ENCODE measurements around the gene MRC2.

The MRC2 gene

GRCh38 chr17:62653826-62654761, 26.6 kb downstream of the MRC2 start:
- H3K4me1 ChIP-seq (ENCODE audit: insufficient read depth, low read length) = peaks cover 13% of the 10 kb centered on the region; the same call in 1 of the 2 replicates
- no peaks in the 10 kb centered on the region for H3K36me3 ChIP-seq (ENCODE audit: insufficient read depth, low read length)

GRCh38 chr17:62655656-62656055, 28.2 kb downstream of the MRC2 start:
- H3K4me1 ChIP-seq (ENCODE audit: insufficient read depth, low read length) = peaks cover 13% of the 10 kb centered on the region; the same call in 1 of the 2 replicates
- H3K36me3 ChIP-seq (ENCODE audit: insufficient read depth, low read length) = no peaks in the 10 kb centered on the region
- peaks cover 6% of the 10 kb centered on the region; the same call in 1 of the 2 replicates for H3K9me3 ChIP-seq (ENCODE audit: control insufficient read depth, insufficient read depth, low read length)
- no peak overlapping the region for H3K9ac ChIP-seq (ENCODE audit: low read depth, low read length)

More at GRCh38 chr17:62653826-62654761, 26.6 kb downstream of the MRC2 start:
- no peak overlapping the region for H3K9ac ChIP-seq (ENCODE audit: low read depth, low read length)
- H3K9me3 ChIP-seq (ENCODE audit: control insufficient read depth, insufficient read depth, low read length) = no peaks in the 10 kb centered on the region

GRCh38 chr17:62656446-62656845, 29.0 kb downstream of the MRC2 start:
- H3K4me1 ChIP-seq (ENCODE audit: insufficient read depth, low read length) = peaks cover 13% of the 10 kb centered on the region; the same call in 1 of the 2 replicates
- H3K9me3 ChIP-seq (ENCODE audit: control insufficient read depth, insufficient read depth, low read length) = peaks cover 10% of the 10 kb centered on the region; the same call in 1 of the 2 replicates
- H3K36me3 ChIP-seq (ENCODE audit: insufficient read depth, low read length) = no peaks in the 10 kb centered on the region
- no peak overlapping the region for H3K9ac ChIP-seq (ENCODE audit: low read depth, low read length)

- Histone ChIP-seq H3K9ac (ENCODE audit: low read depth, low read length) (no peak overlapping the region), H3K36me3 (ENCODE audit: insufficient read depth, low read length) (no peaks in the 10 kb centered on the region)
These were observed 29.7 kb downstream of the MRC2 start for GRCh38 chr17:62657145-62657665.

GRCh38 chr17:62657690-62658089, 30.2 kb downstream of the MRC2 start:
- peaks cover 10% of the 10 kb centered on the region; the same call in 1 of the 2 replicates for H3K9me3 ChIP-seq (ENCODE audit: control insufficient read depth, insufficient read depth, low read length)
- peaks cover 13% of the 10 kb centered on the region; the same call in 1 of the 2 replicates for H3K4me1 ChIP-seq (ENCODE audit: insufficient read depth, low read length)

More at GRCh38 chr17:62657145-62657665, 29.7 kb downstream of the MRC2 start:
- Histone ChIP-seq H3K4me1 (ENCODE audit: insufficient read depth, low read length) (peaks cover 13% of the 10 kb centered on the region; the same call in 1 of the 2 replicates), H3K9me3 (ENCODE audit: control insufficient read depth, insufficient read depth, low read length) (peaks cover 10% of the 10 kb centered on the region; the same call in 1 of the 2 replicates)

GRCh38 chr17:62658136-62658920, 30.9 kb downstream of the MRC2 start:
- H3K9ac ChIP-seq (ENCODE audit: low read depth, low read length) = no peak overlapping the region
- no peaks in the 10 kb centered on the region for H3K36me3 ChIP-seq (ENCODE audit: insufficient read depth, low read length)
- H3K9me3 ChIP-seq (ENCODE audit: control insufficient read depth, insufficient read depth, low read length) = peaks cover 10% of the 10 kb centered on the region; the same call in 1 of the 2 replicates
- peaks cover 11% of the 10 kb centered on the region; the same call in 1 of the 2 replicates for H3K4me1 ChIP-seq (ENCODE audit: insufficient read depth, low read length)

More at GRCh38 chr17:62657690-62658089, 30.2 kb downstream of the MRC2 start:
- H3K36me3 ChIP-seq (ENCODE audit: insufficient read depth, low read length) = no peaks in the 10 kb centered on the region
- H3K9ac ChIP-seq (ENCODE audit: low read depth, low read length) = no peak overlapping the region

- no peaks in the 10 kb centered on the region for H3K4me1 ChIP-seq (ENCODE audit: insufficient read depth, low read length)
- H3K9me3 ChIP-seq (ENCODE audit: control insufficient read depth, insufficient read depth, low read length) = peaks cover 10% of the 10 kb centered on the region; the same call in 1 of the 2 replicates
- no peaks in the 10 kb centered on the region for H3K36me3 ChIP-seq (ENCODE audit: insufficient read depth, low read length)
- H3K9ac ChIP-seq (ENCODE audit: low read depth, low read length) = no peak overlapping the region
These were observed 33.2 kb downstream of the MRC2 start for GRCh38 chr17:62660629-62661118.

GRCh38 chr17:62661337-62661736, 33.9 kb downstream of the MRC2 start:
- Histone ChIP-seq H3K9me3 (ENCODE audit: control insufficient read depth, insufficient read depth, low read length) (peaks cover 10% of the 10 kb centered on the region; the same call in 1 of the 2 replicates), H3K9ac (ENCODE audit: low read depth, low read length) (no peak overlapping the region), H3K4me1 (ENCODE audit: insufficient read depth, low read length) (no peaks in the 10 kb centered on the region), H3K36me3 (ENCODE audit: insufficient read depth, low read length) (no peaks in the 10 kb centered on the region)

- Histone ChIP-seq H3K9me3 (ENCODE audit: control insufficient read depth, insufficient read depth, low read length) (peaks cover 10% of the 10 kb centered on the region; the same call in 1 of the 2 replicates), H3K9ac (ENCODE audit: low read depth, low read length) (no peak overlapping the region), H3K36me3 (ENCODE audit: insufficient read depth, low read length) (0 out of 2 replicates have a peak, but pooled peaks cover 3% of the 10 kb centered on the region), H3K4me1 (ENCODE audit: insufficient read depth, low read length) (no peaks in the 10 kb centered on the region)
These were observed 35.4 kb downstream of the MRC2 start for GRCh38 chr17:62662855-62663254.

GRCh38 chr17:62663304-62663703, 35.8 kb downstream of the MRC2 start:
- no peak overlapping the region for H3K9ac ChIP-seq (ENCODE audit: low read depth, low read length)
- H3K4me1 ChIP-seq (ENCODE audit: insufficient read depth, low read length) = no peaks in the 10 kb centered on the region
- 0 out of 2 replicates have a peak, but pooled peaks cover 3% of the 10 kb centered on the region for H3K36me3 ChIP-seq (ENCODE audit: insufficient read depth, low read length)
- H3K9me3 ChIP-seq (ENCODE audit: control insufficient read depth, insufficient read depth, low read length) = peaks cover 10% of the 10 kb centered on the region; the same call in 1 of the 2 replicates

- no peaks in the 10 kb centered on the region for H3K4me1 ChIP-seq (ENCODE audit: insufficient read depth, low read length)
- H3K36me3 ChIP-seq (ENCODE audit: insufficient read depth, low read length) = 0 out of 2 replicates have a peak, but pooled peaks cover 3% of the 10 kb centered on the region
- no peak overlapping the region for H3K9ac ChIP-seq (ENCODE audit: low read depth, low read length)
- peaks cover 10% of the 10 kb centered on the region; the same call in 1 of the 2 replicates for H3K9me3 ChIP-seq (ENCODE audit: control insufficient read depth, insufficient read depth, low read length)
These were observed 37.1 kb downstream of the MRC2 start for GRCh38 chr17:62664336-62665120.

GRCh38 chr17:62665599-62665998, 38.1 kb downstream of the MRC2 start:
- H3K36me3 ChIP-seq (ENCODE audit: insufficient read depth, low read length) = 0 out of 2 replicates have a peak, but pooled peaks cover 3% of the 10 kb centered on the region
- no peaks in the 10 kb centered on the region for H3K4me1 ChIP-seq (ENCODE audit: insufficient read depth, low read length)
- H3K9me3 ChIP-seq (ENCODE audit: control insufficient read depth, insufficient read depth, low read length) = peaks cover 5% of the 10 kb centered on the region; the same call in 1 of the 2 replicates

More at GRCh38 chr17:62665599-62665998, 38.1 kb downstream of the MRC2 start:
- H3K9ac ChIP-seq (ENCODE audit: low read depth, low read length) = no peak overlapping the region
